Gastroesophageal sphincter (tissue), 4 donors: Measurements from ENCODE around the gene MTCL1. TPM values are rescaled to one million over a fixed set of nuclear protein-coding genes. Genes with fewer than 3 reads are reported as not detected.

Experiments
- ATAC-seq: fragments of 150-250 bp; one replicate; pipeline ENCODE4 v1.9.1; 2016; ENCODE audit warnings: mild to moderate bottlenecking, moderate library complexity
- H3K27ac ChIP-seq, 4 donors: fragments of 200-600 bp; sonication (generic) in 3 of 4; 1 replicate in 3 of 4; 2 replicates in 1 of 4; pipeline ENCODE4 v1.5.1; 2016 to 2019
- H3K27me3 ChIP-seq: fragments of 200-600 bp; sonication (generic); one replicate; pipeline ENCODE4 v1.5.1; 2019
- H3K36me3 ChIP-seq, 2 donors: fragments of 200-600 bp; sonication (generic); one replicate each; pipeline ENCODE4 v1.5.1; 2019; ENCODE audit warnings: control low read depth in 1 of 2
- H3K4me1 ChIP-seq, 3 donors: fragments of 200-600 bp; sonication (generic); 1 replicate in 2 of 3; 2 replicates in 1 of 3; pipeline ENCODE4 v1.5.1; 2016 to 2019; ENCODE audit warnings: control low read depth in 2 of 3
- H3K4me3 ChIP-seq, 2 donors: fragments of 200-600 bp; sonication (generic); one replicate each; pipeline ENCODE4 v1.5.1; 2019; ENCODE audit warnings: mild to moderate bottlenecking in 1 of 2, moderate library complexity in 1 of 2
- H3K9me3 ChIP-seq, 3 donors: fragments of 200-600 bp; sonication (generic); one replicate each; pipeline ENCODE4 v1.5.1; 2017 to 2019; ENCODE audit warnings: control low read depth in 2 of 3
- CTCF ChIP-seq, 4 experiments: fragments of 200-600 bp in 2 of 4; fragments of 450-650 bp in 2 of 4; sonication (generic) in 1 of 4; IDR thresholded peaks; one replicate each; pipeline ENCODE4 v1.5.1; 2017 to 2019; ENCODE audit warnings: antibody characterized with exemption in 4 of 4, mild to moderate bottlenecking in 2 of 4, moderate library complexity in 2 of 4
- EP300 ChIP-seq: sonication (generic); formaldehyde crosslinking; IDR thresholded peaks from one replicate; pipeline ENCODE4 v1.6.1; 2017; ENCODE audit warnings: antibody characterized with exemption, mild to moderate bottlenecking
- POLR2A ChIP-seq, 2 donors: fragments of 450-650 bp; IDR thresholded peaks; one replicate each; pipeline ENCODE4 v1.6.1; 2017; ENCODE audit warnings: antibody characterized with exemption in 2 of 2, mild to moderate bottlenecking in 2 of 2, moderate library complexity in 1 of 2
- POLR2AphosphoS5 ChIP-seq: sonication (generic); formaldehyde crosslinking; IDR thresholded peaks from one replicate; pipeline ENCODE4 v1.6.1; 2017; ENCODE audit warnings: antibody characterized with exemption
- WGBS, 2 donors: methylation state at CpG; one replicate each; pipeline ENCODE4 v1.1.5; 2018; ENCODE audit warnings: low coverage in 1 of 2; 5-methylcytosine and 5-hydroxymethylcytosine counted together
- total RNA-seq, 4 donors: library from RNA; depleted of rRNA; stranded (reverse); fragments of >200 nt; gene quantifications; one replicate each; pipeline ENCODE4 v1.1.0, GENCODE V29; 2016

The MTCL1 gene
- total RNA-seq, 4 donors from 2014 or later = 35.0 to 68.0 (median 51.4) TPM

- H3K27me3 ChIP-seq = no peaks in the 10 kb centered on the region
- WGBS, 2 donors = 81 to 82% methylated on average over 7 to 9 of the region's 9 CpGs
- ATAC-seq = no peak
- no peaks in the 10 kb centered on the region for H3K9me3 ChIP-seq
- no peaks in the 10 kb centered on the region for H3K4me1 ChIP-seq
- TF ChIP-seq POLR2AphosphoS5 (no peak), EP300 (no peak), CTCF (IDR thresholded peaks at IDR 0.05) (no peak), POLR2A (IDR thresholded peaks at IDR 0.05) (no peak)
- no peaks in the 10 kb centered on the region for H3K36me3 ChIP-seq
- no peak overlapping the region for H3K4me3 ChIP-seq
- H3K27ac ChIP-seq = no peak overlapping the region
Measured at GRCh38 chr18:8673256-8674209, 31.8 kb upstream of the MTCL1 start.

GRCh38 chr18:8675057-8675456 lies 30.3 kb upstream of the MTCL1 start:
- H3K27me3 ChIP-seq = no peaks in the 10 kb centered on the region
- ATAC-seq = no peak
- 87 to 95% methylated on average over 2 to 3 of the region's 4 CpGs for WGBS, 2 donors
- H3K9me3 ChIP-seq = no peaks in the 10 kb centered on the region
- H3K4me1 ChIP-seq = no peaks in the 10 kb centered on the region
- H3K36me3 ChIP-seq = no peaks in the 10 kb centered on the region
- TF ChIP-seq EP300 = no peak
- no peak for TF ChIP-seq POLR2A (IDR thresholded peaks at IDR 0.05)
- TF ChIP-seq POLR2AphosphoS5 = no peak
- no peak for TF ChIP-seq CTCF (IDR thresholded peaks at IDR 0.05)
- H3K4me3 ChIP-seq = no peak overlapping the region
- H3K27ac ChIP-seq = no peak overlapping the region

- Histone ChIP-seq H3K4me1 (no peaks in the 10 kb centered on the region), H3K27me3 (no peaks in the 10 kb centered on the region), H3K4me3 (no peak overlapping the region), H3K36me3 (no peaks in the 10 kb centered on the region), H3K27ac (no peak overlapping the region), H3K9me3 (no peaks in the 10 kb centered on the region)
- ATAC-seq = no peak
- TF ChIP-seq EP300 (no peak), POLR2A (IDR thresholded peaks at IDR 0.05) (no peak)
- 84 to 86% methylated on average over 1 to 3 of the region's 4 CpGs for WGBS, 2 donors
Measured at GRCh38 chr18:8681196-8681595, 24.2 kb upstream of the MTCL1 start.

- Histone ChIP-seq H3K4me3 (no peak overlapping the region), H3K9me3 (no peaks in the 10 kb centered on the region), H3K27ac (no peak overlapping the region), H3K27me3 (no peaks in the 10 kb centered on the region), H3K4me1 (peaks cover 0 to 15% (median 0%) of the 10 kb centered on the region in 3 donors), H3K36me3 (no peaks in the 10 kb centered on the region)
- no peak for ATAC-seq
- TF ChIP-seq CTCF (IDR thresholded peaks at IDR 0.05) (no peak), EP300 (no peak), POLR2AphosphoS5 (no peak), POLR2A (IDR thresholded peaks at IDR 0.05) (no peak)
- 60 to 93% methylated on average over 1 to 7 of the region's 7 CpGs for WGBS, 2 donors
Measured at GRCh38 chr18:8684577-8684976, 20.8 kb upstream of the MTCL1 start.

GRCh38 chr18:8685141-8685913 lies 20.0 kb upstream of the MTCL1 start:
- H3K36me3 ChIP-seq = no peaks in the 10 kb centered on the region
- no peaks in the 10 kb centered on the region for H3K27me3 ChIP-seq
- TF ChIP-seq EP300 = no peak
- no peak for TF ChIP-seq POLR2AphosphoS5
- no peak overlapping the region for H3K27ac ChIP-seq
- no peaks in the 10 kb centered on the region for H3K9me3 ChIP-seq
- no peak for ATAC-seq
- no peak overlapping the region for H3K4me3 ChIP-seq
- peaks cover 0 to 15% (median 0%) of the 10 kb centered on the region in 3 donors for H3K4me1 ChIP-seq
- WGBS, 2 donors = 72 to 84% methylated on average over 4 to 6 of the region's 13 CpGs
